ENCODE results near the gene PTPRN. TPM values are rescaled to one million over a fixed set of nuclear protein-coding genes. Genes with fewer than 3 reads are reported as not detected.

Gene PTPRN
- total and polyA plus RNA-seq, 10 of the 15 experiments (the other 5 are each of a cell fraction or from before 2014, with no cell fraction given) = 0.28 to 0.69 TPM; not detected in 8

DNA sequence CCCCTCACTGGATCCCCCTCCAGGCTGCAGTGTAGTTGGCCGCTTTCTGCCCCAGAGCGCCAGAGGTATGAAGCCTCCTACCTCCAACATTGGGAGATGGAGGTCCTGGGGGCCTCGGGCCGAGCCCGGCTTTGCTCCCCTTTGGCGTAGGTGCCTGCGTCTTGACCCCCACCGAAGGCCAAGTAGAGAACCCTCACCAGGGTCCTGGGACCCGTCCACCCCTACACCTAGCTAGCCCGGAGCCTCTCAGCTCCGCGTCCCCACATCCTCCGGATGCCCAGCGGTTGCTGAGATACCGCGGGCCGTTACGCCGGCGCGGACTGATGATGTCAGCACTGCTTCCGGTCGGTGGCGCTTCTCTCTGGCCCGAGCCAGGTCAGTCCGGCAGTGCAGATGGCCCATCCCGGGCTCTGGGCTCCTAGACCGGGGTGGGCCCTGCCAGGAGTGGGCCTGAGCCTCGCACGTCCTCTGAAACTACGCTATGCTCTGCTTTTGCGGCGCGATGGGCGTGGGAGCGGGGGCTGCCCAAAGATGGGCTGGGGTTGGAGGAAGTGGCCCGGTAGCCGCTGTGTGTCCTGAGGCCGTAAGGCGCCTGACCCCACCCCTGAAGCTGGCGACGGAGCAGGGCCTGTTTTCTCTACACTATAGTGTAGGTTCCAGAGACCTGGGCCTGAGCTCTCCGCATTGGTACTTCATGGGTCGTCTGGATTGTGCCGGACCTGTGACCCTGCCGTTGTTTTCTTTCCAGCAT lies 63.9 kb downstream of the PTPRN start, which contains the start of the genes GLB1L and STK16 (continued):
- peak; percentile 50 for TF ChIP-seq NR2F1 (conservative IDR thresholded peaks at IDR 0.05)
- TF ChIP-seq, protein P1, sequence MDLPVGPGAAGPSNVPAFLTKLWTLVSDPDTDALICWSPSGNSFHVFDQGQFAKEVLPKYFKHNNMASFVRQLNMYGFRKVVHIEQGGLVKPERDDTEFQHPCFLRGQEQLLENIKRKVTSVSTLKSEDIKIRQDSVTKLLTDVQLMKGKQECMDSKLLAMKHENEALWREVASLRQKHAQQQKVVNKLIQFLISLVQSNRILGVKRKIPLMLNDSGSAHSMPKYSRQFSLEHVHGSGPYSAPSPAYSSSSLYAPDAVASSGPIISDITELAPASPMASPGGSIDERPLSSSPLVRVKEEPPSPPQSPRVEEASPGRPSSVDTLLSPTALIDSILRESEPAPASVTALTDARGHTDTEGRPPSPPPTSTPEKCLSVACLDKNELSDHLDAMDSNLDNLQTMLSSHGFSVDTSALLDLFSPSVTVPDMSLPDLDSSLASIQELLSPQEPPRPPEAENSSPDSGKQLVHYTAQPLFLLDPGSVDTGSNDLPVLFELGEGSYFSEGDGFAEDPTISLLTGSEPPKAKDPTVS (IDR thresholded peaks at IDR 0.05; ENCODE audit: low read depth, low read length) = no peak
- TF ChIP-seq CBX3 (IDR thresholded peaks at IDR 0.05; ENCODE audit: borderline replicate concordance, low read depth) = no peak
- peak; percentile 61 for TF ChIP-seq BACH1 (IDR thresholded peaks at IDR 0.05; ENCODE audit: borderline replicate concordance)
- TF ChIP-seq TCF3 (IDR thresholded peaks at IDR 0.05; ENCODE audit: borderline replicate concordance, insufficient read depth, low read depth, low read length) = 0 out of 2 replicates have a peak, but pooled peaks have one; percentile 29
- TF ChIP-seq CBFB (IDR thresholded peaks at IDR 0.05; ENCODE audit: low read depth) = peak; percentile 76
- TF ChIP-seq CHD2 (IDR thresholded peaks at IDR 0.05; ENCODE audit: borderline replicate concordance, low read depth, low read length) = peak; percentile 54; the same call in 1 of the 2 replicates
- TF ChIP-seq SPI1 (IDR thresholded peaks at IDR 0.05; ENCODE audit: borderline replicate concordance, insufficient read depth, low read depth, low read length) = 0 out of 2 replicates have a peak, but pooled peaks have one; percentile 9
- TF ChIP-seq EZH2 (IDR thresholded peaks at IDR 0.05; ENCODE audit: borderline replicate concordance, control insufficient read depth, low read depth, low read length) = no peak
- peak; percentile 39; the same call in 1 of the 2 replicates for TF ChIP-seq YY1 (IDR thresholded peaks at IDR 0.05; ENCODE audit: low read depth, low read length)
- TF ChIP-seq HCFC1 (IDR thresholded peaks at IDR 0.05; ENCODE audit: low read length) = peak; percentile 67
- peak; percentile 38 for TF ChIP-seq SIX5 (IDR thresholded peaks at IDR 0.05; ENCODE audit: low read depth, low read length, severe bottlenecking)
- peak; percentile 96 for TF ChIP-seq POLR2A (IDR thresholded peaks at IDR 0.05; ENCODE audit: low read depth, low read length)
- TF ChIP-seq, protein P2, sequence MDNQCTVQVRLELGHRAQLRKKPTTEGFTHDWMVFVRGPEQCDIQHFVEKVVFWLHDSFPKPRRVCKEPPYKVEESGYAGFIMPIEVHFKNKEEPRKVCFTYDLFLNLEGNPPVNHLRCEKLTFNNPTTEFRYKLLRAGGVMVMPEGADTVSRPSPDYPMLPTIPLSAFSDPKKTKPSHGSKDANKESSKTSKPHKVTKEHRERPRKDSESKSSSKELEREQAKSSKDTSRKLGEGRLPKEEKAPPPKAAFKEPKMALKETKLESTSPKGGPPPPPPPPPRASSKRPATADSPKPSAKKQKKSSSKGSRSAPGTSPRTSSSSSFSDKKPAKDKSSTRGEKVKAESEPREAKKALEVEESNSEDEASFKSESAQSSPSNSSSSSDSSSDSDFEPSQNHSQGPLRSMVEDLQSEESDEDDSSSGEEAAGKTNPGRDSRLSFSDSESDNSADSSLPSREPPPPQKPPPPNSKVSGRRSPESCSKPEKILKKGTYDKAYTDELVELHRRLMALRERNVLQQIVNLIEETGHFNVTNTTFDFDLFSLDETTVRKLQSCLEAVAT (IDR thresholded peaks at IDR 0.05) = peak; percentile 89
- TF ChIP-seq, protein P3, sequence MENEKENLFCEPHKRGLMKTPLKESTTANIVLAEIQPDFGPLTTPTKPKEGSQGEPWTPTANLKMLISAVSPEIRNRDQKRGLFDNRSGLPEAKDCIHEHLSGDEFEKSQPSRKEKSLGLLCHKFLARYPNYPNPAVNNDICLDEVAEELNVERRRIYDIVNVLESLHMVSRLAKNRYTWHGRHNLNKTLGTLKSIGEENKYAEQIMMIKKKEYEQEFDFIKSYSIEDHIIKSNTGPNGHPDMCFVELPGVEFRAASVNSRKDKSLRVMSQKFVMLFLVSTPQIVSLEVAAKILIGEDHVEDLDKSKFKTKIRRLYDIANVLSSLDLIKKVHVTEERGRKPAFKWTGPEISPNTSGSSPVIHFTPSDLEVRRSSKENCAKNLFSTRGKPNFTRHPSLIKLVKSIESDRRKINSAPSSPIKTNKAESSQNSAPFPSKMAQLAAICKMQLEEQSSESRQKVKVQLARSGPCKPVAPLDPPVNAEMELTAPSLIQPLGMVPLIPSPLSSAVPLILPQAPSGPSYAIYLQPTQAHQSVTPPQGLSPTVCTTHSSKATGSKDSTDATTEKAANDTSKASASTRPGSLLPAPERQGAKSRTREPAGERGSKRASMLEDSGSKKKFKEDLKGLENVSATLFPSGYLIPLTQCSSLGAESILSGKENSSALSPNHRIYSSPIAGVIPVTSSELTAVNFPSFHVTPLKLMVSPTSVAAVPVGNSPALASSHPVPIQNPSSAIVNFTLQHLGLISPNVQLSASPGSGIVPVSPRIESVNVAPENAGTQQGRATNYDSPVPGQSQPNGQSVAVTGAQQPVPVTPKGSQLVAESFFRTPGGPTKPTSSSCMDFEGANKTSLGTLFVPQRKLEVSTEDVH (IDR thresholded peaks at IDR 0.05; ENCODE audit: low read depth, partially characterized antibody) = peak; percentile 57
- TF ChIP-seq BRCA1 (IDR thresholded peaks at IDR 0.05; ENCODE audit: low read depth, low read length) = peak; percentile 28; the same call in 1 of the 2 replicates
- peak in 1 of 2 experiments; percentile 55; a peak in 1 of 4 replicates for TF ChIP-seq BHLHE40 (IDR thresholded peaks at IDR 0.05; ENCODE audit: borderline replicate concordance in 1 of 2, low read depth in 2 of 2, low read length in 1 of 2)
- TF ChIP-seq, protein P4, sequence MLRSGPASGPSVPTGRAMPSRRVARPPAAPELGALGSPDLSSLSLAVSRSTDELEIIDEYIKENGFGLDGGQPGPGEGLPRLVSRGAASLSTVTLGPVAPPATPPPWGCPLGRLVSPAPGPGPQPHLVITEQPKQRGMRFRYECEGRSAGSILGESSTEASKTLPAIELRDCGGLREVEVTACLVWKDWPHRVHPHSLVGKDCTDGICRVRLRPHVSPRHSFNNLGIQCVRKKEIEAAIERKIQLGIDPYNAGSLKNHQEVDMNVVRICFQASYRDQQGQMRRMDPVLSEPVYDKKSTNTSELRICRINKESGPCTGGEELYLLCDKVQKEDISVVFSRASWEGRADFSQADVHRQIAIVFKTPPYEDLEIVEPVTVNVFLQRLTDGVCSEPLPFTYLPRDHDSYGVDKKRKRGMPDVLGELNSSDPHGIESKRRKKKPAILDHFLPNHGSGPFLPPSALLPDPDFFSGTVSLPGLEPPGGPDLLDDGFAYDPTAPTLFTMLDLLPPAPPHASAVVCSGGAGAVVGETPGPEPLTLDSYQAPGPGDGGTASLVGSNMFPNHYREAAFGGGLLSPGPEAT (IDR thresholded peaks at IDR 0.05; ENCODE audit: low read depth) = peak; percentile 90
- TF ChIP-seq, protein P5, sequence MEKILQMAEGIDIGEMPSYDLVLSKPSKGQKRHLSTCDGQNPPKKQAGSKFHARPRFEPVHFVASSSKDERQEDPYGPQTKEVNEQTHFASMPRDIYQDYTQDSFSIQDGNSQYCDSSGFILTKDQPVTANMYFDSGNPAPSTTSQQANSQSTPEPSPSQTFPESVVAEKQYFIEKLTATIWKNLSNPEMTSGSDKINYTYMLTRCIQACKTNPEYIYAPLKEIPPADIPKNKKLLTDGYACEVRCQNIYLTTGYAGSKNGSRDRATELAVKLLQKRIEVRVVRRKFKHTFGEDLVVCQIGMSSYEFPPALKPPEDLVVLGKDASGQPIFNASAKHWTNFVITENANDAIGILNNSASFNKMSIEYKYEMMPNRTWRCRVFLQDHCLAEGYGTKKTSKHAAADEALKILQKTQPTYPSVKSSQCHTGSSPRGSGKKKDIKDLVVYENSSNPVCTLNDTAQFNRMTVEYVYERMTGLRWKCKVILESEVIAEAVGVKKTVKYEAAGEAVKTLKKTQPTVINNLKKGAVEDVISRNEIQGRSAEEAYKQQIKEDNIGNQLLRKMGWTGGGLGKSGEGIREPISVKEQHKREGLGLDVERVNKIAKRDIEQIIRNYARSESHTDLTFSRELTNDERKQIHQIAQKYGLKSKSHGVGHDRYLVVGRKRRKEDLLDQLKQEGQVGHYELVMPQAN (conservative IDR thresholded peaks at IDR 0.05) = peak; percentile 94
- TF ChIP-seq RELA (IDR thresholded peaks at IDR 0.05; ENCODE audit: borderline replicate concordance, partially characterized antibody) = peak; percentile 33

Measured in GM12878 (cell line).